Endothelial cell of umbilical vein (primary cell): ENCODE results near the gene GSDMA.

Experiments used
- CTCF ChIP-seq, 2 donors: IDR thresholded peaks; 1 replicate in 1 of 2; 2 replicates in 1 of 2; pipeline ENCODE4 v1.5.1; 2011; ENCODE audit warnings: low read length in 2 of 2, mild to moderate bottlenecking in 2 of 2, moderate library complexity in 2 of 2, control low read depth in 1 of 2, inconsistent platforms in 1 of 2, low read depth in 1 of 2; ENCODE audit not compliant: insufficient read depth in 1 of 2; ENCODE audit errors: extremely low read depth in 1 of 2
- EZH2 ChIP-seq: IDR thresholded peaks from 2 replicates; pipeline ENCODE4 v1.6.1; 2012; ENCODE audit warnings: borderline replicate concordance, low read depth, mild to moderate bottlenecking, moderate library complexity, low read length, inconsistent platforms; ENCODE audit not compliant: severe bottlenecking
- FOS ChIP-seq: IDR thresholded peaks from 2 replicates; pipeline ENCODE4 v1.6.1; 2011; ENCODE audit warnings: mild to moderate bottlenecking, low read length, moderate library complexity, borderline replicate concordance; ENCODE audit not compliant: insufficient read depth
- GATA2 ChIP-seq: IDR thresholded peaks from 2 replicates; pipeline ENCODE4 v1.7.0; 2011; ENCODE audit warnings: low read depth, mild to moderate bottlenecking, moderate library complexity, mixed read lengths, low read length; ENCODE audit not compliant: insufficient read length, insufficient read depth
- JUN ChIP-seq: IDR thresholded peaks from 2 replicates; pipeline ENCODE4 v1.6.1; 2011; ENCODE audit warnings: borderline replicate concordance, low read depth; ENCODE audit not compliant: insufficient read length, insufficient read depth
- MAX ChIP-seq: IDR thresholded peaks from 2 replicates; pipeline ENCODE4 v1.6.1; 2011; ENCODE audit not compliant: insufficient read depth, insufficient read length
- MYC ChIP-seq: IDR thresholded peaks from one replicate; pipeline ENCODE4 v1.6.1; 2011; ENCODE audit warnings: mild to moderate bottlenecking, low read depth, low read length
- POLR2A ChIP-seq: IDR thresholded peaks from 2 replicates; pipeline ENCODE4 v1.6.1; 2012; ENCODE audit warnings: low read depth, mild to moderate bottlenecking, control low read depth, low read length
- POLR2AphosphoS5 ChIP-seq: IDR thresholded peaks from 2 replicates; pipeline ENCODE4 v1.6.1; 2012; ENCODE audit warnings: low read depth, mild to moderate bottlenecking, control low read depth, low read length, moderate library complexity; ENCODE audit not compliant: insufficient read depth

GRCh38 chr17:39960524-39961041 is 2.2 kb upstream of the GSDMA start:
- TF ChIP-seq POLR2A: no peak
- no peak for TF ChIP-seq CTCF (IDR thresholded peaks at IDR 0.05; ENCODE audit: extremely low read depth in 1 of 2, insufficient read depth in 1 of 2, low read depth in 1 of 2, low read length in 2 of 2)
- TF ChIP-seq JUN: no peak
- no peak for TF ChIP-seq EZH2
- no peak for TF ChIP-seq MAX
- no peak for TF ChIP-seq POLR2AphosphoS5
- no peak for TF ChIP-seq GATA2
- TF ChIP-seq FOS: no peak
- TF ChIP-seq MYC: no peak
